Mucosa of stomach (tissue), 1 donor: ENCODE results near the gene FMN1.

Experiments used
- H3K27me3 ChIP-seq: one replicate; pipeline ENCODE4 v1.7.0; 2013; ENCODE audit warnings: mild to moderate bottlenecking, low read length; ENCODE audit not compliant: control insufficient read depth, insufficient read depth
- H3K36me3 ChIP-seq: one replicate; pipeline ENCODE4 v1.7.0; 2013; ENCODE audit warnings: low read length; ENCODE audit not compliant: control insufficient read depth, insufficient read depth
- H3K4me1 ChIP-seq: one replicate; pipeline ENCODE4 v1.7.0; 2013; ENCODE audit warnings: mild to moderate bottlenecking, low read length; ENCODE audit not compliant: control insufficient read depth, insufficient read depth
- H3K4me3 ChIP-seq: one replicate; pipeline ENCODE4 v1.7.0; 2013; ENCODE audit warnings: low read length
- H3K9ac ChIP-seq: one replicate; pipeline ENCODE4 v1.7.0; 2013; ENCODE audit warnings: mild to moderate bottlenecking, low read length, moderate library complexity
- H3K9me3 ChIP-seq: one replicate; pipeline ENCODE4 v1.7.0; 2013; ENCODE audit warnings: mild to moderate bottlenecking, low read length, moderate library complexity; ENCODE audit not compliant: control insufficient read depth
- donor health status: Pancreatic carcinoma.

Gene FMN1

DNA sequence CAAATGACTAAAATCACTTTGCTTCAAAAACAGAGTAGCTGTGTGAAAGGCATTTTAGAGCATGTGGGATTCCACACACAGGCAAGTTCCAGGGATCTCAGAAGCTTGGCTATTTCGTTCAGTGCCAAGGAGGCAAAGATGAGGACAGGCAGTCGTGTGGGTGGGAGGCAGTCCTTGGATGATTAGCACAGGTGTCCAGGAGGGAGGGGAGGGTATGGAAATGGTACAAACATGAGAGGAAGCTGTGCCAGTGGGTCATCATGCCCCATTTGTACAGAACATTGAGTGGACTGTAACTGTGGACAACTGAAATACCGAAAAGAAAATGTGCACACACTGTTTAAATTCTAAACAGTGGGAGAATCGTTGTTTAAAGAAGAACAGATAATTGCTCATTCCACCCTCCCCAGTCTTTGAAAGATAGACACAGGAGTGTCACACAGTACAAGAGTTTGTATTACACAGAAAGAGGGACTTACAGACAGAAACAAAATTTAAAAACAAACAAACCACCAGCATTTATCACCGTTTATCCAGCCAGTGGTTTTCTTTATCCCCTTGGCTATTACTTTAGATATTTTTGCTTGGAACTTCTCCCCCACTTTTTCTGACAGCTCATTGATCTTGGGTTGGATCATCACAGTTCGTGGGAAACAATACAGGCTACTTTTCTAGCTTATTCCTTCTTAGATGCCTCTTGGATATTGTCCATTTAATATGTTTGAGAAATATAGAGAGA is 353.8 kb downstream of the FMN1 start:
- H3K27me3 ChIP-seq: no peaks in the 10 kb centered on the region
- H3K4me1 ChIP-seq: peaks cover 5% of the 10 kb centered on the region
- H3K4me3 ChIP-seq: no peak overlapping the region
- no peaks in the 10 kb centered on the region for H3K9me3 ChIP-seq
- H3K36me3 ChIP-seq: no peaks in the 10 kb centered on the region
- H3K9ac ChIP-seq: no peak overlapping the region

DNA sequence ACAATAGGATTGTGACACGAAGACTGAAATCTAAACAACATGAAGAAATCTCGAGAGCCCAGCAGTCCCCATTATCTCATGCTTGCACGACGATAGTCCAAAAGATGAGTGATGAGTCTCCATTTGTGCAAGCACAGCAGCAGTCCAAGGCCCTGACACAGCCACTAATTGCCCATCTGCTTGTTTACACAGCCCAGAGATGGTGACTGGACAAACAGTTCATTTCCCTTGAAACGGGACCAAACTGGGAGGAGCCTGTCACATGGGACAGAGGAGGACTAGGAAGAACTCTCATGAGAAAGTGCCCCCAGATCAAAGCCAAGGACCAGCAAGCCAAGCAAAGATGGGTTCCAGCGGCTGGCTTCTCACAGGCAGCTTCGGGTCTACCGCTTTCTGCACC is 355.7 kb downstream of the FMN1 start:
- no peaks in the 10 kb centered on the region for H3K27me3 ChIP-seq
- H3K4me3 ChIP-seq: no peak overlapping the region
- H3K9me3 ChIP-seq: no peaks in the 10 kb centered on the region
- no peaks in the 10 kb centered on the region for H3K36me3 ChIP-seq
- H3K4me1 ChIP-seq: peaks cover 5% of the 10 kb centered on the region
- no peak overlapping the region for H3K9ac ChIP-seq

DNA sequence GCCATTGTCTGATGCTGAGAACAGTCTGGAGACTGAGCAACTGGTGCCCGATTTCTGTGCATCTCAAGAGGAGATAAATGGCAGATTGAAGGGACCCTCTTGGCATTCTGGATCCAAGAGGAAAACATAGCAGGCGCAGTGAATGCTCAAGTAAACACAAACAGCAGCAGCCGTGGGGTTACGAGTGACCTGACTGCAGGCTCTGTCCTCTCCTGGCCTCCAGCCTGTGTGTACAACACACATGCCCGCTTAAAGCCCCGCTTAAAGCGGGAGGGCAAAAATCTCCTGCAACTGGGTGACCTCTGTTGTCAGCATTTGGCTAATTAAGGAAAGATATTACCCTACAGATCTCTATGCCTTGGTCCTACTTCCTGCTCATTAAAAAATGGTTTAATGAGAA is 356.2 kb downstream of the FMN1 start:
- H3K4me3 ChIP-seq: no peak overlapping the region

DNA sequence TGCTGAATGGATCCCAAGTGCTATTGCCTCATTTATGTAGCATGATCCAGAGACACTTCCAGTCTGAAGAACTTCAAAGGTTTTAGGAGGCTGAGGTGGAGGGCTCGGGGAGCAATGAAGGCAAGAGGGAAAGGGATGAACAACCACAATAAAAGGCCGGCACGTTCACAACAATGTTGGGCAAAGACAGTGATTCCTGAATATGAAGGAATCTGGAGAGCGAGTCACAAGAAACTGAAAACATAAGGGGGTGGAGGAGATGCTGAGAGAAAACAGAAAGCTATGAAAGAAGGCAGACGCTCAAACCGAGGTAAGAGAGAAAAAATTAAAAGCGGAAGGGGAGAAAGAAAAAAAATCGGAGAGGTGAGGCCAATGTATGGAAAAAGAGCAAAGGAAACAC is 356.6 kb downstream of the FMN1 start:
- Histone ChIP-seq H3K4me1 (peaks cover 5% of the 10 kb centered on the region), H3K36me3 (no peaks in the 10 kb centered on the region), H3K27me3 (no peaks in the 10 kb centered on the region), H3K4me3 (no peak overlapping the region), H3K9ac (no peak overlapping the region), H3K9me3 (no peaks in the 10 kb centered on the region)

More for the DNA sequence above, 356.2 kb downstream of the FMN1 start:
- peaks cover 5% of the 10 kb centered on the region for H3K4me1 ChIP-seq
- no peaks in the 10 kb centered on the region for H3K36me3 ChIP-seq
- H3K9ac ChIP-seq: no peak overlapping the region
- no peaks in the 10 kb centered on the region for H3K9me3 ChIP-seq
- H3K27me3 ChIP-seq: no peaks in the 10 kb centered on the region

DNA sequence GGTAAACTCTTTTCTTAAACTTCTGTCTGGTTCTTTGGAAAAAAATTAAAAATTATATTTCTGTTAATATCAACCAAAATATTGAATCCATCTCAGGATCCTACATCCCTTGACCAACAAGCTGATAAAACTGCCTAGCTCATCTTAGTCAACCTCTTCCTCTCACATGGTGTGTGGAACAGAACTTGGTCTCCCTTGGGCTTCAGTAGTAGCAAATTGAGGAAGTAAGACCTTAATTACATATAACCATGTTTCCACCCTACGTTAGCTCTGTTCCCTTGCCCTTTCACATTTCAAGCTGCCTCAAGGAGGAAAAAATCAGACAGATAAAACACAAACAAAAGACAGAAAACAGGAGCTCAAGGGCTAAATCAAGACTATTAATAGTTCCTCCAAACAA is 360.4 kb downstream of the FMN1 start:
- Histone ChIP-seq H3K4me1 (peaks cover 5% of the 10 kb centered on the region), H3K4me3 (no peak overlapping the region), H3K36me3 (no peaks in the 10 kb centered on the region), H3K9me3 (no peaks in the 10 kb centered on the region), H3K9ac (no peak overlapping the region), H3K27me3 (no peaks in the 10 kb centered on the region)

DNA sequence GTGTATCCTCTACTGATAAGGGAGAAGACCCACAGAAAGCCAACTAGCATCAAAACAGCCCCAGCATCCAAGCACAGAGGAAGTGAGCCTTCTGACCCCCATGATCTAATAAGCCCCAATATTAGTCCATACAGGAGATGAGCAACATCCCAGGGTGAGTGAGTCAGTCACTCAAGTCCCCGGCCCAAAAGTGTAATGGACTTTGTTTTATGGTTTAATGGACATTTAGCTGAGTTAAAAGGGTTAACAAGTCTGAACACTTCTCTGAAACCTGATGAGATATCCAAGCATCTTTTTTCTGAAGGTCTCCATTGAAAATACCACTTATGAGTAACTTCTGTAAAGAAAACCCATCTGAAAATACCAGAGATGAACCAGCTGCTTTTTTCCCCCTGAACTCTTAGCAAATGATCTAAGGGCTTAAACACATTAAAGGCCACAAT is 361.1 kb downstream of the FMN1 start:
- Histone ChIP-seq H3K9me3 (no peaks in the 10 kb centered on the region), H3K4me1 (no peaks in the 10 kb centered on the region), H3K27me3 (no peaks in the 10 kb centered on the region), H3K9ac (no peak overlapping the region), H3K36me3 (no peaks in the 10 kb centered on the region), H3K4me3 (no peak overlapping the region)

DNA sequence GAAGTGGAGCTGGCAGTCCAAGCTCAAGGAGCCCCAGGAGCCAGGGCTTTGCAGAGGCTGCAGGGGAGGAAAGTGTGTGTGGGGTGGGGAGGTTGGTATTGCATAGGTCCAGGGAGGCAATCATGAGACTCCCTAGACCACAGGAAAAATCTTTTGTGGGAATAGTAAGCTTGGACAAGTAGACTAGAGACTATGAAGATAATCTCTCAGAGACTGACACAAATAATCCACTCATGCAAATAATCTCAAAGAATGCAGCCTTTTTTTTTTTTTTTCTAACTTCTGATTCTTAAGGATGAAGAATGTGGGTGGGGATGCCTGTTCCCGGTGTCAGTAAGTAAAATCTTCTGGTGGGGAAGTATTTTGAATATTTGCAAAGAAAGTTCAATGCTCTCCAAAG is 363.0 kb downstream of the FMN1 start:
- Histone ChIP-seq H3K9me3 (no peaks in the 10 kb centered on the region), H3K9ac (no peak overlapping the region), H3K27me3 (no peaks in the 10 kb centered on the region), H3K4me1 (peaks cover 4% of the 10 kb centered on the region), H3K36me3 (no peaks in the 10 kb centered on the region), H3K4me3 (no peak overlapping the region)

DNA sequence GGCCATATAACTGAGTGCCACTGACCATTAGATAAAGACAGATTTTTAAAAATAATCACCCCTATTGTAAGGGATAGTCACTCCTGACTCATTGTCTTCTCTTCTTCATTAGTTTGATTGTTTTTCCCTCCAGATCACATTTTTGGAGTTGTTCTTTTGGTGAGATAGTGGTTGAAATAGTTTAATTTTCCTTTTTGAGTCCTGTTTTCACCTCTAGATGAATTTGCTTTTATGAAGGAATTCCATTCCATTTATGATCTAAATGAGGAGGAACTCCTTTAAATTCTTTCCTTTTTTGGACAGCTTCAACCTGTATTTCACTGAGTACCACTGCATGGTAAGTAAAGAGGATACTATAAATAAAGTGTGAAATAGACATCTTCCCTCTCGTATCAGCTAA is 364.3 kb downstream of the FMN1 start:
- Histone ChIP-seq H3K4me1 (peaks cover 5% of the 10 kb centered on the region), H3K4me3 (no peak overlapping the region), H3K9ac (no peak overlapping the region), H3K36me3 (no peaks in the 10 kb centered on the region), H3K27me3 (no peaks in the 10 kb centered on the region), H3K9me3 (no peaks in the 10 kb centered on the region)

DNA sequence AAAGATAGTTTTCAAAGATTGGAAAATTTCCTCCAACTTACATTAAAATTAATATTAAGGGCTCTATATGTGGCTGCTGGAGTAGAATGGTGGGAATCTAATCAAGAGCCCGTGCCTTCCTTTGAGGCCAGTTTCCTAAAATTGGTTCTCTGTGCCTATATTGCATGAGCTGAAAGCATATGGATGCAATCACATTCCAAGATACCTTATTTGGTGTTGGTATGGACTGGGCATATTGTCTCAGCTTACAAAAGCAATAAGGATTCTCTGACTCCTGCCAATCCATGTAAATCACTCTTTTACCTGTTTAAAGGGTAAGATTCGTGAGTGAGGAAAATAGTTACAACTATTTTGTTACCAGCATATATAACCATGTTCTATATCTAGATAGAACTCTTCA is 365.1 kb downstream of the FMN1 start:
- Histone ChIP-seq H3K9ac (no peak overlapping the region), H3K4me1 (peaks cover 5% of the 10 kb centered on the region), H3K4me3 (no peak overlapping the region), H3K27me3 (no peaks in the 10 kb centered on the region), H3K36me3 (no peaks in the 10 kb centered on the region), H3K9me3 (no peaks in the 10 kb centered on the region)

DNA sequence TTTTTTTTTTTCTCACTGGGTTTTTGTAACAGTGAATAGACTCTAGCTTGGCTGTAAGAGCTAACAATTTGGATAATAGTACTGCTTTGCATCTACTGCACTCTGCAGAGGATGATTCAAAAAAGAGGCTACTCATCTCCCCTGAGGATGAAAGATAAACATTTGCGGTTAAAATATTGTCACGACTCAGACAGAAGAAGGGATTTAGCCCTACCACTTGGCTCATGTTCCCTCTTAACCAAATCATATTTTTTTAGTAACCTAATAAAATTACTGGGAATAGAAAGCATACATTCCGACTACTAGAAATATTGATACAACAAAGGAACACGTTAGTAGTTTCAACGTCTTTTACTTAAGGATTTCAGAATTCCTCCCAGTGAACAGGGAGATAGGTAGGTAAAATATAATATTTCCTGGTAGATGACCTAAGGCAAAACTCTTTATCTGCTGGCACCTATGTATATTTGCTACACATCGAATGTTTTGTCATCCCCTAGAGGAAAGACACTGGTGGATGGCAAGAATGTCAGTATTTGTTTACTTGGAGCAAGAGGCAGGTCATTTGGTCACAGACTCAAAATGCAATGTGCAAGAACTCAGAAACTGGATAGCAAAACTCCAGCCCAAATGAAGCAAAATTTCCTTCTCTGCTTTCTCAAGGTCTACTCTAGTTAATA is 365.9 kb downstream of the FMN1 start:
- Histone ChIP-seq H3K9me3 (no peaks in the 10 kb centered on the region), H3K36me3 (no peaks in the 10 kb centered on the region), H3K4me3 (no peak overlapping the region), H3K4me1 (peaks cover 5% of the 10 kb centered on the region), H3K27me3 (no peaks in the 10 kb centered on the region), H3K9ac (no peak overlapping the region)

DNA sequence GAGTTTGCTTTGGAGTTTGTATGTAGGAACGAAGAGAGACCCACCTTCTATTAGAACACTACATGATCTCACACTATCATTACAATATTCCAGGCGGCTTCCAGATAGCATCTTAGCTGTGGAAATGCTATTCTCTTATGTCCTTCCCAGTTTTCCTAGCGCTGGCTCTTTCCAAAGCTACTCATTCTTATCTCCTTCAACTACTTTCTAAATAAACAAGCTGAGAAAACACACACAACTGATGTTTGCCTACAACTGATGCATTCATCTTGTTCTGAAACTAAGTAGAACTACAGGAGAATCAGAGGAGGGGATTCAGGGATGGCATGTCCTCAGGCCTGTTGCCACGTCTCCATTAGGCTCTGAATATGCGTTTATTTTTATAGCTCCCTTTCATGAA is 367.8 kb downstream of the FMN1 start:
- no peak overlapping the region for H3K9ac ChIP-seq
- no peaks in the 10 kb centered on the region for H3K9me3 ChIP-seq
- H3K4me1 ChIP-seq: peaks cover 5% of the 10 kb centered on the region
- no peaks in the 10 kb centered on the region for H3K27me3 ChIP-seq
- H3K36me3 ChIP-seq: no peaks in the 10 kb centered on the region
- no peak overlapping the region for H3K4me3 ChIP-seq

DNA sequence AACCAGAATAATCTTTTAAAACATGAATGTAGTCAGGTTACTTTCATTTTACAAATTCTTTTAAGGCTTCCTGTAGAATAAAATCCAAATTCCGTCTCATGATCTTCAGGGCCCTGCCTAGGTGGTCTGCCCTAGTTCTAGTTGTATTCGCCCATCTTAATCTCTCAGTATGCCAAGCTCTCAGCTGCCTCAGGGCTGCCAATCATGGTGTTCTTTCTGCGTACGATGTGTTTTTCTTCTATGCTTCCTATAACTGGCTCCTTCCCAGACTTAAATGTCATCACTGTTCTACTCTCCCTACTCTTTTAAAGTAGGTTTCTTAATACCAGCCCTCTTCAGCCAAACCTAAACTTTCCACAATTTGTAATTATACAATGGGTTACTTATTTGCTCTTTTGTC is 369.3 kb downstream of the FMN1 start:
- H3K9ac ChIP-seq: no peak overlapping the region
- H3K4me3 ChIP-seq: no peak overlapping the region
- H3K9me3 ChIP-seq: no peaks in the 10 kb centered on the region
- no peaks in the 10 kb centered on the region for H3K27me3 ChIP-seq
- H3K36me3 ChIP-seq: no peaks in the 10 kb centered on the region
- peaks cover 5% of the 10 kb centered on the region for H3K4me1 ChIP-seq
